OCI-LY7 (cell line): ENCODE data around the gene GTSE1.

ENCODE experiments used
- CTCF ChIP-seq: fragments of 200-600 bp; sonication (generic); conservative IDR thresholded peaks from 2 replicates; pipeline ENCODE4 v1.5.1; 2014; ENCODE audit warnings: mild to moderate bottlenecking, antibody characterized with exemption, low read length, moderate library complexity, mixed read lengths
- EZH2phosphoT487 ChIP-seq: fragments of 200-600 bp; sonication (generic); IDR thresholded peaks from 2 replicates; pipeline ENCODE4 v1.6.1; 2018; ENCODE audit warnings: low read depth, borderline replicate concordance, mild to moderate bottlenecking, mixed run types, antibody characterized with exemption, low read length, moderate library complexity, mixed read lengths

- TF ChIP-seq CTCF: no peak
- no peak for TF ChIP-seq EZH2phosphoT487
Observed at GRCh38 chr22:46354993-46355305, 58.3 kb downstream of the GTSE1 start.
